CD4-positive, alpha-beta T cell treated with Interleukin-1 beta for 1 hour (primary cell): ENCODE data around the gene SPEG.
"Not testable (repeated sequence)": the region's sequence is repeated elsewhere in the genome, so short reads cannot be mapped to it uniquely, and the experiment has no call there.

Experiments used
- DNase-seq, 2 donors: peaks; one replicate each; pipeline ENCODE4 v3.0.0-alpha.2; 2020 to 2022

The SPEG gene

GRCh38 chr2:219405451-219405850 lies 29.2 kb upstream of the SPEG start:
- no peak for DNase-seq

- no peak for DNase-seq
Measured at GRCh38 chr2:219405958-219406860, 28.4 kb upstream of the SPEG start.

- DNase-seq: no peak
Measured at GRCh38 chr2:219406861-219407230, 27.8 kb upstream of the SPEG start.

- DNase-seq: not testable (repeated sequence)
Measured at GRCh38 chr2:219407343-219407742, 27.3 kb upstream of the SPEG start.

- no peak for DNase-seq
Measured at GRCh38 chr2:219408204-219408603, 26.4 kb upstream of the SPEG start.

- DNase-seq: no peak
Measured at GRCh38 chr2:219408631-219409030, 26.0 kb upstream of the SPEG start.

GRCh38 chr2:219409619-219410018 lies 25.0 kb upstream of the SPEG start:
- no peak for DNase-seq

- no peak for DNase-seq
Measured at GRCh38 chr2:219410390-219410789, 24.3 kb upstream of the SPEG start.

- DNase-seq: no peak
Measured at GRCh38 chr2:219414857-219415256, 19.8 kb upstream of the SPEG start.

- DNase-seq: no peak
Measured at GRCh38 chr2:219415580-219416234, 18.9 kb upstream of the SPEG start.

GRCh38 chr2:219416235-219416602 lies 18.4 kb upstream of the SPEG start:
- DNase-seq: no peak

GRCh38 chr2:219416938-219417337 lies 17.7 kb upstream of the SPEG start:
- DNase-seq: no peak

GRCh38 chr2:219417374-219417773 lies 17.3 kb upstream of the SPEG start:
- DNase-seq: no peak

GRCh38 chr2:219418155-219419011 lies 16.3 kb upstream of the SPEG start, which contains the start of gene DES:
TSS of gene DES (plus strand) at chr2:219418377. CDS start at chr2:219418463, 86 bp downstream.
- no peak for DNase-seq

GRCh38 chr2:219419012-219419324 lies 15.7 kb upstream of the SPEG start:
- DNase-seq: no peak

- no peak for DNase-seq
Measured at GRCh38 chr2:219419331-219420197, 15.1 kb upstream of the SPEG start.

GRCh38 chr2:219420687-219421086 lies 14.0 kb upstream of the SPEG start:
- no peak for DNase-seq

- no peak for DNase-seq
Measured at GRCh38 chr2:219421323-219421722, 13.3 kb upstream of the SPEG start.

- no peak for DNase-seq
Measured at GRCh38 chr2:219422952-219423534, 11.6 kb upstream of the SPEG start.

GRCh38 chr2:219423652-219424377 lies 10.8 kb upstream of the SPEG start:
- DNase-seq: no peak
